ENCODE results near the gene EPHB2. TPM values are rescaled to one million over a fixed set of nuclear protein-coding genes. Genes with fewer than 3 reads are reported as not detected.

Gene EPHB2
- total RNA-seq, 1 donor from 2014 or later = 22.6 TPM

DNA sequence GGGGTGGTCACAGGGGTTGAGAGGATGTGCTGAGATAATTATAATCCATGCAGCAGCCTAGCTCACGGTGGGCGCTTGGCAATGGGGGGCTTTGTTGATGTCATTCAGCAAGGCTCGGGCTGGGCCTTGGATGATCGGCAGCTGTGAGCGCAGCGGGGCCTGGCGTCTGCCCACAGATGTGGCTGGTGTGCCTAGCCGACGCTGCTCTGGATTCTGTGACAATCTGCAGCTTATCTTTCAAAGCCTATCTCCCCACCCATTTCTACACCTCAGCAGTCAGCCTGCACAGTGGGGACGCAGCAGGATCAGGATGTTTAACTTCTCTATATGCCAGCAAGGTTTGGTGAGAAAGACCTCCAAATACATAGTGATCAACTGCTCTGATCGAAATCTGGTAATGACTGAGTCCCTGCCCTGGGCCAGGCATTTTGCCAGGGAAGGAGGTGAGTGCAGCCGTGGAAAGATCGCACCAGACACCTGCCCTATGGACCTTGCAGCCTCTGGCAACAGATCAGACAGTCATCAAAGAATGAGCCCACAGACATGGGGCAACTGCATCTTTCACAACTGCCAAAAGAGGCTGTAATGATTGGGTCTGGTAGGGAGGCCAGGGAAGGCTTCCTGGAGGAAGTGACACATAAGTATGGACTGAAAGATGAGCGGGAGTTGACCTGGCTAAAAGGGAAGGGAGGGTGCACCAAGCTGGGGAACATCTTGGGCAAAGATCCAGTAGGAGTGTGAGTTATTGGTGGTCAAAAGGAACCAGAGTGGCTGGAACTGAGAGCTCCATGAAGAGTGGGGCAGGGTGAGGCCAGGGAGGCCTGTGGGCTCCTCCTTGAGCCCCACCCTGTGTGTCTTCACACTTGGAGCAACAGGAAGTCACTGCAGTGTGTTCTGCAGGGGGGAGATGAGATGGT lies 35.3 kb downstream of the EPHB2 start:
- DNase-seq (ENCODE audit: low spot score) (no peak), ATAC-seq (no peak)

GRCh38 chr1:22747021-22747734 lies 36.5 kb downstream of the EPHB2 start:
- ATAC-seq (no peak), DNase-seq (ENCODE audit: low spot score) (no peak)
- intact Hi-C loops (cut with DNase I) = no loop called here

More for the DNA sequence above, 35.3 kb downstream of the EPHB2 start:
- intact Hi-C loops (cut with DNase I) = no loop called here

GRCh38 chr1:22747735-22748073 lies 37.1 kb downstream of the EPHB2 start:
- intact Hi-C loops (cut with DNase I) = no loop called here
- ATAC-seq = no peak

DNA sequence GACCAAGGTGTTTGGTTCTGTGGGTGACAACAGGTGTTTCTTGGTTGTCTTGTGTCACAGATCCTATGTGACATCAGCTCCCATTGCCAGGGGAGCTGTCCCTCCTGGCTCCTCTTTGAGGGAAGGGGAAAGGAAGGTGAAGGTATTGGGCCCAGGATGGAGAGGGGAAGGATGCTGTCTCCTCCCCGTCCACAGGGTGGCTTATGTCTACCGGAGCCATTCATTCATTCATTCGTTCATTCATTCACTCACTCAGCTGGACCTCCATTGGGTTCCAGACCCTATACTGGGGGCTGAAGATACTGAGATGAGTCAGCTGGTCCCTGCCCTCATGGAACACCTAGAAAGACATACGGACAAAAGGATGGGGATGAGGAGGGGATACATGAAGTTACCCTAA lies 38.9 kb downstream of the EPHB2 start:
- no peak for DNase-seq (ENCODE audit: low spot score)
- intact Hi-C loops (cut with DNase I) = no loop called here
- ATAC-seq = no peak

More at GRCh38 chr1:22747735-22748073, 37.1 kb downstream of the EPHB2 start:
- no peak for DNase-seq (ENCODE audit: low spot score)

DNA sequence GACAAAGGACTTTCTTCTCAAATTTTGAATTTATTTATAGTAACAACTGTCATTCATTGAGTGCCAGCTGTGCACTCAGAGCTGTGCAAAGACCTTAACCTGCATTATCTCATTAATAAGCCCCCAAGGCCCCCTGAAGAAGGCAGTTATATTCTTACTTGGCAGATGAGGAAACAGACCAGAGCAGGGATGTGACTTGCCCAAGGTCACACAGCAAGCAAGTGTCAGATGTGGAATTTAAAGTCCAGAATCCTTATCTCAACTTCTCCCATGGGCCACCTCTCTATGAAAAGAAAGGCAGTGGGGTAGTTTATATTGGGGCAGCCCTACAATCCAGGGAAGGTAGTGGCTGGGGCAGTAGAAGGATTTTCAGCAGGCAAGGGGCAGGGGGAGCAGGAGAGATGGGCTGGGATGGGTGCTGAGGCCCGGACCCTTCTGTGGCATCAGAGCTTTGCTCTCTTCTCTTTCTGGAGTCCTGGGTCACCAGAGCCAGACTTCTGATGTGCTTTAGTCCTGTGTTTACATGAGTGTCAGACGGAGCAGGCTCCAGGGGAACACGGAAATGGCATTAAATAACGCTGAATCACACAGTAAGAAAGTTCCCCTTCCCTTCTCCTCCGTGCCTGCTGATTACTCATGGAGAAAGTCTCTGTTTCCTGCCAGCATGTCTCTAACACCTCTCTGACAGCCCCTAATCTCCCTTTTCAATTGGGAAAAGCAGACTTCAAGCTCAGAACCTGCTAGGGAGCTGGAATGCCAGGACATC lies 39.5 kb downstream of the EPHB2 start:
- ATAC-seq = peak; percentile 56
- DNase-seq (ENCODE audit: low spot score) = no peak
- intact Hi-C loops (cut with DNase I) = no loop called here

DNA sequence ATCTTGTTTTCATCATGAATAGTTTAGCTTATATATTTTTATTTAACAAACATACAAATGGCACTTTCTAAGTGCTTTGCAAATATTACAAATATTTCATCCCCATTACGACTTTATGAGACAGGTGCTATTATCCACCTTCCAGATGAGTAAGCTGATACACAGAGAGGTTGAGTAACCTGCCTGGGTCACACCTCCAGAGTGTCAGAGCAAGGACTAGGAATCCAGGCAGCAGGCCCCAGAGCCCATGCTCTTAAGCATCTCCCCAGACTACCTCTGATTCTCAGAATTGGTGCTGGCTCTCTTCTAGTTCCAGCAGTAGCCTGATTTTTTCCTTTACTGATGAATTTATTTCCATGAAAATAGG lies 40.0 kb downstream of the EPHB2 start:
- ATAC-seq = no peak
- intact Hi-C loops (cut with DNase I) = no loop called here
- DNase-seq (ENCODE audit: low spot score) = no peak

DNA sequence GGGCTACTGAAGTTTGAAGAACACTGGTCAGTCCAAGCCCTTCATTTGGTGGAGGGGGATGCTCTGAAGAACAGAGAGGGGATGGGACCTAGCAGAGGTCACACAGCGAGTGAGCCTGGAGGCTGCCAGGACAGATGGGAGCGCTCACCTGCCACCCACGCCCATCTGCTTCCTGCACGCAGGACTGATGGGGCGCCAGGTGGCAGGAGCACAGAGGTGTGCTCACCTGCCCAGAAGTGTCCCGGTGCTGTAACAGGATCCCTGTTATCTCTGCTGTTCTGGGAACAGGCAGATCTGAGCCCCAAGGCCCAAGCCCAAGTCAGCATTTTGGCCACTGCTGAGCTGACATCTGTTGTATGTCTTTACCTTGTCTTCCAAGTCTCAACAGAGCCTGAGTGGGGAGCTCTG lies 40.5 kb downstream of the EPHB2 start:
- ATAC-seq = no peak
- DNase-seq (ENCODE audit: low spot score) = no peak
- intact Hi-C loops (cut with DNase I) = no loop called here

GRCh38 chr1:22752339-22752738 lies 41.7 kb downstream of the EPHB2 start:
- DNase-seq (ENCODE audit: low spot score) = no peak
- no peak for ATAC-seq
- intact Hi-C loops (cut with DNase I) = no loop called here

DNA sequence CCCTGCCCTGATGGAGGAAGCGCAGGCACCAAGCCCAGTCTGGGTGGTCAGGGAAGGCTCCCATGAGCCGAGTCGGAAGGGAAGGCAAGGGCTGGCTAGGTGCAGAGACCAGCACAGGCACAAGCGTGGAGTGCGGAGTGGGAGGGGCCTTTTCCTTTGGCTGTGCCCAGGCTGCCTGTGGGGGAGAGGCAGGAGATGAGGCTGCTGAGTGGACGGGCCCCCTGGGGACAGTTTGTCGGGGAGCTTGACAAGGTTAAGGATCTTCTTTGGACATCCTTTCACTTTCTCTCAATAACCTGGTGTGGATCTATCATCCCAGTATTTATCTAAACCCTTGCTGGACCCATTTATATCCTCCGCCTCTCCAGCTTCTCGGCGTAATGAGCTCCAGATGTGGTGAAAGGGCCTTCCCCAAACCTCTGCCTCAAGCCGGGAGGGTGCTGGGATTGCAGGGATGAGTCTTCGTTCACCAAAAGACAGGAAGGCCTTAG lies 42.9 kb downstream of the EPHB2 start:
- ATAC-seq = peak; percentile 91
- intact Hi-C loops (cut with DNase I) = no loop called here
- DNase-seq (ENCODE audit: low spot score) = no peak

DNA sequence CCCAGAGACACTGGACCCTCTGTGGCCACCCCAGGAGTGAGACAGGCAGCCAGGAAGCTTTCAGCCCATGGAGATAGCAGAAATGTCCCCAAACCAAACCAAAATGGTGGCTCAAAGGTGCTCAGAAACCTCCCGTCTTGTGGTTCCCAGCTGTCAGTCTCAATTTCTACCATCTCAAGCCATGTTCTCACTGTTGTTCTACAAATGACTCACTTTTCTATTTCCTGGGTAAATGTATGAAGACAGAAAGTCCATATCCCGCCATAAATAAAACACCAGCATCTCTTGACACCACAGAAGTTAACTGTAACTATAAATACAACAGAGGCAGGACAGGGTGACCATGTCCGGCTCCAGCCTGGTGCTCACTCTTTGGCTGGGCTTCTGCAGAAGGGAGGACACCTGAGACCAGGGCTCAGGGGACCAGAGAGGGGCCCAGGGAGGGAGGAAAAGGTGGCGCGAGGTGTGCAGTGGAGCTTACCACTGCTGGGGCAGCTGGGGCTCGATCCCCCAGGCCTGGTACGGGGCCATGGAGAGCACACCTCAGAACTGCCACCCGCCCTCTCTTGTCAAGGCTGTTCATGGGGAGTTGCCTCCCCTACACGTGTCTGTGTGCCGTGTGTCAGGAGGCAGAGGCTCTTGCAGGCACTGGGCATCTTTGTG lies 43.6 kb downstream of the EPHB2 start:
- DNase-seq (ENCODE audit: low spot score) = no peak
- intact Hi-C loops (cut with DNase I) = no loop called here
- ATAC-seq = no peak

DNA sequence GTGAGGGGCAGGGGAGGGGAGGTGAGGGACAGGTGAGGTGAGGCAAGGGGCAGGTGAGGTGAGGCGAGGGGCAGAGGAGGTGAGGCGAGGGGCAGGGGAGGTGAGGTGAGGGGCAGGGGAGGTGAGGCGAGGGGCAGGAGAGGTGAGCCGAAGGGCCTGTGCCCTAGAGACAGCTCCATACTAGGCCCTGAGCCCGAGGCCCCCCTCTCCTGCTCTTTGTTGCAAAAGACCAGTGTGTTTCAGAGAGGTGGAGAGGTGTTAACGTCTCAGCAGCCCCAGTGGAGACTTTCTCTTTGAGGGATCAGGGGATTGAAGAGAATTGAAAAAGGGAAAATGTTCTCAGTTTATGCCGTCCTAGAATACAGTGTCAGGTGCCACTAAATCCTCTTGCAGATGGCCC lies 44.2 kb downstream of the EPHB2 start:
- ATAC-seq = no peak
- intact Hi-C loops (cut with DNase I) = no loop called here

GRCh38 chr1:22755641-22756040 lies 45.0 kb downstream of the EPHB2 start:
- intact Hi-C loops (cut with DNase I) = no loop called here
- DNase-seq (ENCODE audit: low spot score) (no peak), ATAC-seq (no peak)

More for the DNA sequence above, 44.2 kb downstream of the EPHB2 start:
- no peak for DNase-seq (ENCODE audit: low spot score)

- DNase-seq (ENCODE audit: low spot score) (no peak), ATAC-seq (no peak)
- intact Hi-C loops (cut with DNase I) = no loop called here
Observed at GRCh38 chr1:22756125-22756735, 45.6 kb downstream of the EPHB2 start.

GRCh38 chr1:22760455-22760854 lies 49.8 kb downstream of the EPHB2 start:
- DNase-seq (ENCODE audit: low spot score) = no peak
- intact Hi-C loops (cut with DNase I) = no loop called here
- ATAC-seq = no peak

GRCh38 chr1:22761101-22761500 lies 50.5 kb downstream of the EPHB2 start:
- intact Hi-C loops (cut with DNase I) = no loop called here
- ATAC-seq = no peak
- no peak for DNase-seq (ENCODE audit: low spot score)

GRCh38 chr1:22761821-22762220 lies 51.2 kb downstream of the EPHB2 start:
- intact Hi-C loops (cut with DNase I) = no loop called here
- DNase-seq (ENCODE audit: low spot score) (no peak), ATAC-seq (no peak)

DNA sequence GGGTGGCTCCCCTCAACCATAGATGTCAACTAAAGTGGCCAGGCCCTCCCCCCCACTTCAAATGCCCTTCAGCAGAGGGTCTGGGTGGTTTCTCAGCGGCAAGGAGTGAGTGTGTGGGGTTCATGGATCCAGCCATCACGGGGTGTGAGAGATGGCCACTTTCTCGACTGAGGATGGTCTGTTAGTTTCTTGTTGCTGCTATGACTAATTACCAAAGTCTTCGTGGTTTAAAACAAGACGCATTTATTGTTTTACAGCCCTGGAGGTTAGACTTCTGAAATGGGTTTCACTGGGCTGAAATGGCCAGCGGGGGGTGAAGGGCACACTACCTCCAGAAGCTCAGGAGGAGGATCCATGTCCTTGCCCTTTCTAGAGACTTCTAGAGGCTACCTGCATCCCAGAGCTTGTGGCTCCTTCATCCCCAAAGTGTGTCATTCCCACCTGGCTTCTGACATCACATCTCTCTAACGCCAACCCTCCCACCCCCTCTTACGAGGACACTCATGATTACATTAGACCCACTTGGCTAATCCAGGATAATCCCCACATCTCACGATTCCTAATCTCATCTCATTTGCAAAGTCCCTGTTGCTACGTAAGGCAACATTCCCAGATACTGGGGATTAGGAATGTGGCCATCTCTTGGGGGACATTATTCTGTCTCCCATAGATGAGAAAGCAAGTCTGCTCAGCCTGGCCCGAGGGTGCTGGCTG lies 53.0 kb downstream of the EPHB2 start:
- ATAC-seq = no peak
- intact Hi-C loops (cut with DNase I) = no loop called here

DNA sequence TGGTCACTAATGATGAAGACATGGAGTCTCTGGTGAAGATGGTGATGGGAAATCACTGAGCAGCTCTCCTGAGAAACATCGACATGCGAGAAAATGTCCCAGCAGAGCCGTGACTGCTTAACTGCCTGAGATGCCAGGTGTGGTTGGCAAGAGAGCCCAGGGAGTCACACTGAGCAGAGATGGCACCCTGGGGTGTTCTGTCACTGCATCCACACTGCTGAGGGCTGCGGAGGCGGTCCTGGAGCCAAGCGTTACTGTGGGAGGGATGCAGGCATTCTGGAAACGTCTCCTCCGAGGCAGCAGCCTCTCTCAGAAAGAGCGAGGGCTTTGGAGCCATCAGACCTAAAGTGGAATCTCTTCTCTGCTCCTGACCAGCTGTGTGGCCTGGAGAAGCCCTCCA lies 57.2 kb downstream of the EPHB2 start:
- DNase-seq (ENCODE audit: low spot score) = no peak
- intact Hi-C loops (cut with DNase I) = no loop called here
- no peak for ATAC-seq

More for the DNA sequence above, 53.0 kb downstream of the EPHB2 start:
- no peak for DNase-seq (ENCODE audit: low spot score)

Measured in sciatic nerve (tissue), 2 donors.